Superior temporal gyrus (tissue), 1 donor: ENCODE results near the gene SDF4.

Experiments used
- DNase-seq: peaks from one replicate; pipeline ENCODE4 v3.0.0-alpha.2; 2016; ENCODE audit errors: extremely low spot score

The SDF4 gene

DNA sequence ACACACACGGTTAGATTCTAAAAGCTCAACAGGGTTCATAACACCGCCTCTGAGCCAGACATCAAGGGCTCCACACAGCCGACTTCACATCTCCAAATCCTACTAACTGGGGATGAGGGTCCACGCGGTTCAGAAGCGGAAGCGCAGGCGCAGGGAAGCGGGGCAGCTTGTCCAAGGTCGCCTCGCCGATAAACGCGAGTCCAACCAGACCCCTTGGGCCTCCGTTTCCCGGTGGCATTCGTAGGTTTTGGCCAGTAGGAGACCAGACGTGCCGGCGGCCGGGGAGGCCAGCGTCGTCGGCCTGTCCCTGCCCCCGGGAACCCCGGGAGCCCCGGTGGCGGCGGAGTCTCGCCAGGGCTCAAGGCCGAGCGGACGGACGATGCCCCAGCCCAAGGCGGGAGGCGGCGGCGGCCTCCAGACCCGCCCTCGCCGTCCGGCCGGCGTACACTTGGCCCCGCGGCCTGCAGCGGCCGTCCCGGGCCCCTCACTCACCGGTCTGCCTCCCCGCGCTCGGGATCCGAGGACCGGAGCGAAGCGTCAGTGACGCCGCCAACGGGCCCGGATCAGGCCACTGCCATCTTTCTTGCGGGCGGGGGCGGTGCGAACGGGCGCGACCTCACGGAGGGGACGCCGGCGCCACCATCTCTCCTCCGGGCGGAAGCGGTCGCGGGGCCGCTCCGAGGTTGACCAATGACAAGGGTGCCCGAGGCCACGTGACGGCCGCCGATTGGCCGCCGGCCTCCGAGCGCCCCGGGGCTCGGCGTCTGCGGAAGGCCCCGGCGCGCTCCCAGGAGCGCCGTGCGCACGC lies at the start of gene SDF4:
Gene SDF4, minus strand, starts transcription at position 602 of the 808 bp plus-strand sequence. CDS start 3,229 bp downstream, outside the sequence.
- DNase-seq, result peak; percentile 95

- no peak for DNase-seq
Measured at GRCh38 chr1:1280782-1281481, 49.1 kb upstream of the SDF4 start.

- no peak for DNase-seq
Measured at GRCh38 chr1:1279028-1279427, 47.2 kb upstream of the SDF4 start.

DNA sequence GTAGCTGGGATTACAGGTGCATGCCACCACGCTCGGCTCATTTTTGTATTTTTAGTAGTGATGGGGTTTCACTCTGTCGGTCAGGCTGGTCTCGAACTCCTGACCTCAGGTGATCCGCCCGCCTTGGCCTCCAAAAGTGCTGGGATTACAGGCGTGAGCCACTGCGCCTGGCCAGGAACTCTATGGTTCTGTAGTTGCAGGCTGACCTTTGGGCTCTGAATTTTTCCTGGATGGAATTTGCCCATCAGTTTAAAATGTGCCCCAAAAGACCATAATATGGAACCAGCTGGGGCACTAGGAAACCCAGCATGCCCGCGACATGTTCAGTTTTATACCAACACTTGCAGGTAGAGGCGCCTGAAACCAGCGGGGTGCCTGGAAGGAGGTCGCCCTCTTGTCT lies 46.8 kb upstream of the SDF4 start:
- DNase-seq, result no peak

- DNase-seq, result no peak
Measured at GRCh38 chr1:1275836-1276235, 44.0 kb upstream of the SDF4 start.

GRCh38 chr1:1274931-1275431 lies 43.2 kb upstream of the SDF4 start:
- no peak for DNase-seq

GRCh38 chr1:1274299-1274930 lies 42.6 kb upstream of the SDF4 start:
- no peak for DNase-seq

DNA sequence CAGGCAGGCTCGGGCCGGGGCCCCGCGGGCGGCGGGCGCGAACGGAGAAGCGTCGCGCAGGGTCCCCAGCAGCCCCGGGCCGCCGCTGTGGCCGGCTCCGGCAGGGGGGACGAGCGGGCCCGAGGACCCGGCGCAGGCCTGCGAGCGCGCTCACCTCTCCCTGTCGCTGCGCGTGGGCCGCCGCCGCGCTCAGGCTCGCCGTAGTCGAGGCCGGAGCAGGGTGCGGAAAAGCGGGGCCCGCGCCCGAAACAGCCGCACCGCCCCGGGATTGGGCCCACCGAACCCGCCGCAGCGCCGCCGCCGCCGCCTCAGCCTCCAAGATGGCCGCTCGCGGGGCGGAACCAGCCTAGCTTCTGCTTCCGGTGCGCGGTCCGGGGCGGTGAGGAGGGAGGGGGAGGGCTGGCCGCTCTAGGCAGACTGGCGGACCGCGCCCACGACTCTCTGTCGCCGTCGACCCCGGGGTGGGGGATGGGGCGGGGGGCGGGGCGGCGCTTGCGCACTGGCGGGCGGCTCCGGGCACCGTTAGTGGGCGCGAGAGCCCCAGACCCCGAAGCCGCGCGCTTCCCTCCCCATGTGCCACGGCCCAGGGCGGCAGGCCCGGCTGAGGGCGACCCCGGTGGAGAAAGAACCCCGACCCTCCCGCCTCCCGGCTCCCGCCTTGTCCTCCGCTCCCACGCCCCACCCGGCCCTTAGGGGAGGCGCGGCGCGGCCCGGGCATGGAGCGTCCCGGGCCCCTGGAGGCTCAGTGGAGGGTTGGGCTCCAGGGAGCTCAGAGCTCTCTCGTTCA lies 41.9 kb upstream of the SDF4 start, which contains the start of gene UBE2J2:
Gene UBE2J2, minus strand, starts transcription at position 343 of the 787 bp plus-strand sequence. CDS start 5,862 bp downstream, outside the sequence.
- DNase-seq, result peak; percentile 79

- DNase-seq, result no peak
Measured at GRCh38 chr1:1273209-1273511, 41.4 kb upstream of the SDF4 start.

DNA sequence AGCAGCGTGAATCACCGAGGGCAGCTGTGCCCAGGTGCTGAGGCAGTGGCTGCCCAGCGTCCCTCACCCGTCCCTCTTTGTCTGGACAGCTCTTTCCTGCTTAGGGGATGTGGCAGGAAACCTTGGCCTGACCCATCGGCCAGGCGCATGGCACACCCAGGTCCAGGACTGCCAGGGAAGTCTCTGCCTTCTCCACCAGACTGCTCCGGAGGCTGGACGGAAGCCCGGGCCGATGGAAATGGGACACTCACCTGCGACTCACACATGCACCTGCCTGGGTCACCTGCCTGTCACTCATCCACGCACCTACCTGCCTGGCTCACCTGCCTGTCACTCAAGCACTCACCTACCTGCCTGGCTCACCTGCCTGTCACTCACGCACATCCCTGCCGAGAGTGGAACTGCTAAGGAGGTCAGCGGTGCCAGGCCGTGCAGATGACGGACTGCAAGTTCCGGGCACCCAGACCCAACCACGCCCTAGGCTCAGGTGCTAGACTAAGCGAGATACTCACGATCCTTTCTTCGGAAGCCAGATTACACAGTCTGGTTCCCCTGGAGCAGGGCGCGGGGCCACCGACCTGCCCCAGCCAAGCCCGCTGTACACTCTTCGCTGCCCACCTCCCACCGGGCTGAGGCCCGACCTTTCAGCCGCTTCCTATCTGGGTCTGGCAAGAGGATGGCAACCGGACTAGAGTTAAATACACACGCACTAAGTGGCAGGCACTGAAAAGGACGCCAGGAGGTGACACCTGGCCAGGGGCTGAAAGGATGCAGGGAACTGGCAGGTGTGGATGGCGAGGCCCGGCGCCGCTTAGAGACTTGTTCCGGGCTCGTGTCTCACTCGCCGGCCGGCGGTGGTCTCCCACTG lies 40.8 kb upstream of the SDF4 start:
- DNase-seq, result no peak

GRCh38 chr1:1270813-1271212 lies 39.0 kb upstream of the SDF4 start:
- DNase-seq, result no peak

DNA sequence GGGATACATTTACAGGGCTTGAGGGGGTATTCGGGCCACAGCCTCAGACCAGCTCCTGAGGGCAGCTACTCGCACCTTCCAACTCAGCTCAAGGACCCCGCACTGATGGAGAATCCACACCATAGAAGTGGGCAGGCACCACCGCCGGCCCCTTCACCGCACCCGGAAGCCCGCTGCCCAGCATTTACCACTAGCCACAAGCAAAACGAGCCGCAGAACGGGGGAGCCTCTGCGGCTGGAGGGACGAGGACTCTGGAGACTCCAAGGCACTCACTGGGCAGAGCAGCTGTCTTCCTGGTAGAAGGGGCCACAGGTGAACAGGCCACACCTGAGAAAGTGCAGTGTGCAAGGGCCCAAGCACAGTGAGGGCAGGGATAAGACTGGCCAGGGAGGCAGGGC lies 36.5 kb upstream of the SDF4 start:
- no peak for DNase-seq

GRCh38 chr1:1267488-1268283 lies 35.9 kb upstream of the SDF4 start:
- DNase-seq, result no peak

DNA sequence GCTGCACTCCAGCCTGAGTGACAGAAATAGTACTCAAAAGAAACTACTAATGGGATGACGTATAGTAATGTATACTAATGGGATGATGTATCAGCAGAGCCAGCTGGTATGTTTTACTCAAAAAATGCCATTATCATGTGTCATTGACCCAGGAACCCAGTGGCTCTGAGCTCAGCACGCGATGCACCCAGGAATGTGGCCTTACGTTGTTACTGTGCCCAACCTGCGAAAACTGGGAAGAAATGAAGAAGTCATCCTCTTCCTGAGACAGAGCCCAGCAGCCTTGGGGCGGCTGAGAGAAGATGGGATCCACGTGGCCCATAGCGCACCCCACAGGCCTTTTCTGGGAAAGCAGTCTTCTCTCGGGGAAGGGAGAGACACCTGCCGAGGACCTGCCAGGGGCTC lies 33.1 kb upstream of the SDF4 start:
- no peak for DNase-seq

GRCh38 chr1:1264026-1264425 lies 32.2 kb upstream of the SDF4 start:
- DNase-seq, result no peak

DNA sequence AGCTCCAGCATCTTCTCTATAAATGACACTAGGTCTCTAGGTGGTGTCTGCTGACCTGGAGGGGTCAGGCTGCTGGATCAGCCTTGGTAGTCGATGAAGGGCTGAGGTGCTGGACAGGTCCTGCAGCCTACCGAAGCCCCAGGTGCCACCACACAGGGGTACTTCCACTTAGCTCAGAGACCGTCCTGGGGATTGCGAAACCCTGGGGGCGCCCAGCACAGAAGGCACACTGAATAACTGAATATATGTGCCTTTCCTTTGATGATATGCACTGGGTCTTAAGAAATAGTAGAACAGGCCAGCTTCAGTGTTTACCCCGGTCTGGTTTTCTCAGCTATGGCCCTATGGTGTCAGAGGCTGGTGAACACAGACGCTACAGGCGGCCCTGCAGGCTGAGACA lies 31.0 kb upstream of the SDF4 start:
- DNase-seq, result no peak

DNA sequence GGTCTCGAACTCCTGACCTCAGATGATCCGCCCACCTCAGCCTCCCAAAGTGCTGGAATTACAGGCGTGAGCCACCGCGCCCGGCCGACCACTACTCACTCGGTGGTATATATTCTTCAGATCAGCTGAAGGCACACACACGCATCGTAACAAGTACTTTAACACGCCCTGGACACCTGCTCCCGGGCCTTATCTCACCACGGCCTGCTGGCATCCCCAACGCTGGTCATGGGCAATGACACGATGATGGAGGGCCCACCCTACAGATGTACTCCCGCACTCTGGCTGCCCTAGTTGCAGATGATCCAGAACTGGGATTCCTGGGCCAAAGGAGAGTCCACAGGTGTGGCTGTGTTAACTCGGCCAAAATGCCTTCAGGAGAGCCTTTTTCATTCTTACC lies 30.3 kb upstream of the SDF4 start:
- DNase-seq, result no peak

GRCh38 chr1:1260843-1261560 lies 29.2 kb upstream of the SDF4 start:
- DNase-seq, result no peak

DNA sequence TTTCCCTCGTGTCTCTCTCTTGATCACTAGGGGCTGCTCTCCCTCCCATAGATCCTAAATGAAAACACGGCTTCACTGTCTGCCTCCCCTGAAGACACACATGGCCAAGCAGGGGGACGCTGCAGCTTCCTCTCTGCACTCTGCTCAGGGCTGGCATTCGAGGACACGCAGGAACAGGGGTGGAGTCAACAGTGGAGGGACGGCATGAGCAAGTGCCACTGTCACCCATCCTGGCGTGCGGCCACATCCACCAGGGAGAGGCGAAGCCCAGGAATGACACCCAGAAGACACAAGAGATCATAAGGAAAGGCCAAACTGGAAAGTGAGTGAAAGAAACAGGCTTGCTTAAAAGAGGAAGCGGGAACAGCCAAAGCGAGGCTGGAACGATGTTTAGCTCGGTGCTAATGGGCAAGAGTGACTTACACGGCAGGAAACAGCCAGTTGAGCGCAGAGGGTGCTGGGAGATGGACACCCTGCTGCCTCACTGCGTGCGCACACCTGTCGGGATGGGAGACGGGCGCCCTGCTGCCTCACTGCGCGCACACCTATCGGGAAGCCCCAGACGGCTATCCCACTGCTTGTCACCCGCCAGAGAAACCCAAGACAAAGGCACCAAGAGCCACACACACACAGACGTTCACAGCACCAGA lies 28.3 kb upstream of the SDF4 start:
- no peak for DNase-seq
